Heart left ventricle (tissue), 16 donors: Measurements from ENCODE around the gene DNHD1. TPM values are rescaled to one million over a fixed set of nuclear protein-coding genes. Genes with fewer than 3 reads are reported as not detected.

Experiments used
- ATAC-seq, 4 donors: fragments of 200-7000 bp; cut with Tn5 transposase; one replicate each; pipeline ENCODE4 v1.9.1; 2020 to 2022; ENCODE audit warnings: moderate library complexity in 4 of 4, mild to moderate bottlenecking in 3 of 4, moderate number of reproducible peaks in 1 of 4
- DNase-seq, 5 donors: peaks; one replicate each; pipeline ENCODE4 v3.0.0-alpha.2; 2020
- H3K27ac ChIP-seq, 12 donors: fragments of 200-600 bp; sonication (generic) in 4 of 12; one replicate each; pipeline versions ENCODE4 v1.5.0 to v1.8.0; 2016 to 2022; ENCODE audit warnings: mild to moderate bottlenecking in 2 of 12
- H3K27me3 ChIP-seq, 9 donors: fragments of 200-600 bp; sonication (generic) in 2 of 9; one replicate each; pipeline versions ENCODE4 v1.5.1 to v1.8.0; 2016 to 2022; ENCODE audit warnings: mild to moderate bottlenecking in 3 of 9
- H3K36me3 ChIP-seq, 9 donors: fragments of 200-600 bp; sonication (generic) in 2 of 9; one replicate each; pipeline versions ENCODE4 v1.5.0 to v1.8.0; 2018 to 2022; ENCODE audit warnings: mild to moderate bottlenecking in 2 of 9
- H3K4me1 ChIP-seq, 12 donors: fragments of 200-600 bp; sonication (generic) in 4 of 12; one replicate each; pipeline versions ENCODE4 v1.5.0 to v1.8.0; 2016 to 2022; ENCODE audit warnings: mild to moderate bottlenecking in 3 of 12
- H3K4me3 ChIP-seq, 12 donors: fragments of 200-600 bp; sonication (generic) in 4 of 12; one replicate each; pipeline versions ENCODE4 v1.5.0 to v1.8.0; 2017 to 2022; ENCODE audit warnings: mild to moderate bottlenecking in 9 of 12, moderate library complexity in 4 of 12
- H3K9me3 ChIP-seq, 12 donors: fragments of 200-600 bp; sonication (generic) in 4 of 12; one replicate each; pipeline versions ENCODE4 v1.5.0 to v1.8.0; 2016 to 2022; ENCODE audit warnings: mild to moderate bottlenecking in 1 of 12
- POLR2A ChIP-seq, 2 donors: fragments of 450-650 bp; IDR thresholded peaks; one replicate each; pipeline ENCODE4 v1.6.1; 2017; ENCODE audit warnings: antibody characterized with exemption in 2 of 2, mild to moderate bottlenecking in 2 of 2, moderate library complexity in 2 of 2
- WGBS, 4 donors: extraction: QIAGEN DNeasy Blood & Tissue Kit in 2 of 4; methylation state at CpG; one replicate each; pipeline versions ENCODE4 v1.1.5 to v1.1.7; 2013 to 2018; 5-methylcytosine and 5-hydroxymethylcytosine counted together
- intact Hi-C, 10 donors: fragments of 100-400 bp; cut with DNase I; formaldehyde crosslinking; loops; one replicate each; pipeline versions ENCODE4 v1.11.1 to v1.14.2; 2022
- polyA plus RNA-seq, 2 donors: library from polyadenylated mRNA; stranded (reverse); fragments of 200-250 nt; gene quantifications; one replicate each; pipeline ENCODE4 v1.2.3, GENCODE V29; 2013
- total RNA-seq, 9 donors: library from RNA; depleted of rRNA in 2 of 9; stranded (reverse); fragments of >200 nt in 2 of 9; fragmentation: NEBNext Ultra II Directional in 3 of 9; extraction: Animal tissue kit (Norgen Biotek cat#: 25700) in 3 of 9; gene quantifications; one replicate each; pipeline versions ENCODE4 v1.1.0 to v1.2.4, GENCODE V29; 2016 to 2023
- TF ChIP-seq, protein P1 (sequence below), 12 donors: fragments of 200-600 bp; sonication (generic) in 4 of 12; IDR thresholded peaks; one replicate each; pipeline versions ENCODE4 v1.5.0 to v1.8.0; 2018 to 2022; ENCODE audit warnings: antibody characterized with exemption in 12 of 12, mild to moderate bottlenecking in 5 of 12
- donor health status: ischemic (EF 13 %, LVEDD 7.1; RV severe dilation, severe dysfunction).
- donor health status: healthy with polysubstance abuse.
- donor health status: DM: no; HTN: yes; CAD: no.
- donor health status: DM: no; HTN: no; CAD: no.
- donor health status: ischemic (EF 25% LVEDD 6.9; RV normal size, moderate dysfunction).
- donor health status: ischemic (EF 25% LVEDD 5.7; RV mildly dilated, moderate dysfunction).
- donor health status: healthy.
- donor health status: DM: yes; HTN: yes; CAD: no.
- donor health status: ischemic (EF 35%, LVEDD 5.7; RV mildly dilated, moderate dysfunction).
- donor health status: nonischemic (EF 11% LVEDD 7.7; RV severe dilation, severe dysfunction).
- donor health status: DM: yes; HTN: yes; CAD: no.
- donor health status: PGD.
- donor health status: ischemic (EF 29% LVEDD 5.4; RV normal size, mild dysfunction).
- donor health status: nonischemic (EF 23%, LVEDD 6.1; RV moderate dilation, normal function).

Gene DNHD1
- total and polyA plus RNA-seq, 11 donors: 2.2 to 9.4 (median 5.4) TPM

DNA sequence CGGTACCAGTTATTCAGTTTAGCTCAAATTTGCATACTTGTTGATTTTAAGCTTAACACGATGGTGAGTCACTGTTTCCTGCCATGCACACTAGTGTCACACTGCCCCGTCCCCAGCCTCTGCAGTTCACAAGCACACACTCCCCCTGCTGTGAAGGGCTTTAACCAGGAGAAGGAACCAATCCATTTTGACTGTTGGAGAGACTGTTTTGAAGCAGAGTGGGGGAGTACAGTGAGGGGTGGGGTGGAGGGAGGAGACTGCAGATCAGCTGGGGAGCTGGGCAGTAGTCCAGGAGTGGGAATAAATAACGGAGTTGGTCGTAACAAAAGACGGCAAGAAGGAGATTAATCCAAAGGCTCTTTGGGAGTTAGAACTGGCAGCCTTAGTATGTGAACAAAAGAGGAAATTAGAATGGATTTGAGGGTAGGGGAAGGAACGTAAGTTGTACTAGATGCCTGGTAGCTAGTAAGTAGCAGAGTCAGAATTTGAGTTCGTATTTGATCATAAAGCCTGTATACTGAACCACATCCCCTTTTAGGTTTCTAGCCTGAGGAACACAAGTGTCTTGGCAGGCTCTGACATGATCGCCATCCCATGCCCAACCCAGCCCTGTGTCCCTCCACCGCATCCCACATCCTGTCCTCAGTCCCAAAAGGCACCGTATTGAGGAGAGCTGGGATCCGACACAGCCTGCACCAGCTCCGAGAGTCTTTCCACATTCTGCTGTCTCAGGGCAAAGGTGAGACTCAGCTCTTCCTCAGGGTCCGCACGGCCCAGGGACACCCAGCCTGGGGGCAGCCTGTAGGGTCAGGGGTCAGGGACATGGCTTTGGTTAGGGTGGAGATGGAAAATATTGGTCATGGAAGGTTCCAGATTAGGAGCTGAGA, 121.3 kb downstream of the DNHD1 start:
- Histone ChIP-seq H3K27ac (peak overlapping the region in 11 of 12 donors; percentile 62 to 94 (median 82)), H3K27me3 (no peaks in the 10 kb centered on the region), H3K36me3 (peaks cover 0 to 37% (median 30%) of the 10 kb centered on the region in 9 donors), H3K4me3 (peak overlapping the region; percentile 37 to 86 (median 68)), H3K4me1 (peaks cover 0 to 53% (median 20%) of the 10 kb centered on the region in 12 donors), H3K9me3 (no peaks in the 10 kb centered on the region)
- intact Hi-C loops: loop anchor here in 2 of 10 donors (2.0 to 5.0 kb wide), 2 partner anchors 20 to 64 kb away; partner anchors contain the start of gene MRPL17 (in 1 of the 2)
- ATAC-seq: peak in 3 of 4 donors; percentile 1 to 32 (median 6)
- peak in 2 of 5 donors; percentile 51 to 70 for DNase-seq
- TF ChIP-seq, protein P1, sequence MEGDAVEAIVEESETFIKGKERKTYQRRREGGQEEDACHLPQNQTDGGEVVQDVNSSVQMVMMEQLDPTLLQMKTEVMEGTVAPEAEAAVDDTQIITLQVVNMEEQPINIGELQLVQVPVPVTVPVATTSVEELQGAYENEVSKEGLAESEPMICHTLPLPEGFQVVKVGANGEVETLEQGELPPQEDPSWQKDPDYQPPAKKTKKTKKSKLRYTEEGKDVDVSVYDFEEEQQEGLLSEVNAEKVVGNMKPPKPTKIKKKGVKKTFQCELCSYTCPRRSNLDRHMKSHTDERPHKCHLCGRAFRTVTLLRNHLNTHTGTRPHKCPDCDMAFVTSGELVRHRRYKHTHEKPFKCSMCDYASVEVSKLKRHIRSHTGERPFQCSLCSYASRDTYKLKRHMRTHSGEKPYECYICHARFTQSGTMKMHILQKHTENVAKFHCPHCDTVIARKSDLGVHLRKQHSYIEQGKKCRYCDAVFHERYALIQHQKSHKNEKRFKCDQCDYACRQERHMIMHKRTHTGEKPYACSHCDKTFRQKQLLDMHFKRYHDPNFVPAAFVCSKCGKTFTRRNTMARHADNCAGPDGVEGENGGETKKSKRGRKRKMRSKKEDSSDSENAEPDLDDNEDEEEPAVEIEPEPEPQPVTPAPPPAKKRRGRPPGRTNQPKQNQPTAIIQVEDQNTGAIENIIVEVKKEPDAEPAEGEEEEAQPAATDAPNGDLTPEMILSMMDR (IDR thresholded peaks at IDR 0.05): no peak
- TF ChIP-seq POLR2A (IDR thresholded peaks at IDR 0.05): no peak
- 9 to 14% (median 11%) methylated on average over 15 of the region's 15 CpGs for WGBS, 4 donors

DNA sequence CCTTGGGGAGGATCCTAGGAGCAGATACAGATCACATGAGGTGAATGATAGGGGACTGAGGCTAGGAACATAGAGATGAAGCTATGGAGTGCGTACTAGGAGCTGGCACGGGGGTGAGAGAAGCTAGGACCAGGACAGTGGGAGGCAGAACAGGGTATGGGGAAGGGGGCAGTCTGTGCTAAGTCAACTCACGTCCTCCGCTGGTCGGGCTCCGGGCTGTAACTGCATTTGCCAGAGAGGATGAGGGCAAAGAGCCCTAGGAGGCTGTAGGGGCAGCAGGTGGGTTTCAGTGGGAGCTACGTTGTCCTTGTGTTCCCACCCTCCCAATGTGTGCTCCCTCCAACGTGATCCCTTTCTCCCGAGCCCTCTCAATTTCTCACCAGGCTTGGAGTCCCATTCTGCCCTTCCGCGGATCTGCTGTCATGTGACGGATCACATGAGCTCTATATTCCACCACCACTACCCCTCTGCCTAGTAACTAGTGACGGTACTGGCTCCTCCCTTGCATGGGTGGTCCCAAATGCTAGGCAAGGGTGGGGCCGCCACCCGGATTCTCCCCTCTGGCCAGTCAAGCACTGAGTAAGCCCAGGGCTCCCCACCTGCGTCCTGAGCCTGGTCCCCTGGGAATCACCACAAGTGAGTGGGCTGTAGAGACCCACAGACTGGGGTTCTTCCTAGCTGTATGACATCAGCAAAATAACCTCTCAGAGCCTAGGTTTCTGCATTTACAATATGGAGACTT, 122.1 kb downstream of the DNHD1 start, which contains the start of gene TPP1:
Gene TPP1, minus strand, starts transcription at position 419 of the 742 bp plus-strand sequence. Its CDS starts 22 bp downstream, at position 397.
- H3K27ac ChIP-seq: peak within 1 kb of the TSS in 11 of 12 donors; percentile 62 to 94 (median 82)
- H3K27me3 ChIP-seq: no peaks in the 10 kb centered on the region
- peak; percentile 94 to 98 (median 97) for ATAC-seq
- H3K4me1 ChIP-seq: peaks cover 0 to 45% (median 20%) of the 10 kb centered on the region in 12 donors
- H3K36me3 ChIP-seq: peaks cover 0 to 34% (median 29%) of the 10 kb centered on the region in 9 donors
- H3K9me3 ChIP-seq: no peaks in the 10 kb centered on the region
- intact Hi-C loops: loop anchor here in 2 of 10 donors (2.0 to 5.0 kb wide), 2 partner anchors 20 to 63 kb away; partner anchors contain the start of gene MRPL17 (in 1 of the 2)
- peak; percentile 92 to 95 (median 94) for DNase-seq
- H3K4me3 ChIP-seq: peak within 1 kb of the TSS; percentile 37 to 86 (median 68)
- WGBS, 4 donors: 0 to 1% (median 0%) methylated on average over 16 of the region's 16 CpGs
- TF ChIP-seq, protein P1 (IDR thresholded peaks at IDR 0.05): no peak
- peak in 1 of 2 donors; percentile 74 for TF ChIP-seq POLR2A (IDR thresholded peaks at IDR 0.05)

DNA sequence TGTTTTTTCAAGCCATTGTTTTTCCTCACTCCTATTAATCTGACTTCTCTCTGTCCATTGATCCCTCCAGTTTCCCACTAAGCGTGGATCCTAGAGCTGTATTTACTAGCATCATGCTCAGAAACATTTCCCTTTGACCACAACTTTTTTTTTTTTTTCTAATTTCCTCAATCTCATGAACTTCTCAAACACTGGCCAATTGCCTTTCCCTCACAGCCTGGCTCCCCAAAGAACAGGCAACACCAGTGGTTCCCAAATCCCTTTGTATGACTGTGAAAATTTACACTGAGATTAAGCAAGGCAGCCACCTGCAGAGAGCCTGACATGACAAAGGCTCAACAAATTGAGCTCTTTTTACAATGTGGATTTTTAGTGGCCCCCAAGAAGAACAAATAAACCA, 123.6 kb downstream of the DNHD1 start:
- no peak for ATAC-seq
- H3K4me3 ChIP-seq: no peak overlapping the region
- no peaks in the 10 kb centered on the region for H3K9me3 ChIP-seq
- TF ChIP-seq, protein P1 (IDR thresholded peaks at IDR 0.05): no peak
- TF ChIP-seq POLR2A (IDR thresholded peaks at IDR 0.05): no peak
- DNase-seq: no peak
- H3K27me3 ChIP-seq: no peaks in the 10 kb centered on the region
- H3K27ac ChIP-seq: peak overlapping the region in 1 of 12 donors; percentile 94
- 47 to 95% (median 92%) methylated on average over 1 of the region's 1 CpG for WGBS, 4 donors
- peaks cover 0 to 33% (median 25%) of the 10 kb centered on the region in 9 donors for H3K36me3 ChIP-seq
- H3K4me1 ChIP-seq: peaks cover 0 to 43% (median 20%) of the 10 kb centered on the region in 12 donors
- intact Hi-C loops: no loop called here

Other genes starting within 250 kb of the DNHD1 start
- gene CCKBR, start 237.4 kb upstream of the DNHD1 start, total RNA-seq: under 1 TPM in 1 of 9 donors, not detected in 8; 0.14 TPM
- gene CCKBR, start 237.4 kb upstream of the DNHD1 start, polyA plus RNA-seq: not detected
- 100 to 1,000 TPM in 4 of 9 donors, 10 to 100 TPM in 5; 40.4 to 155 (median 86.7) TPM for gene CAVIN3, start 176.8 kb upstream of the DNHD1 start, total RNA-seq
- gene CAVIN3, start 176.8 kb upstream of the DNHD1 start, polyA plus RNA-seq: 100 to 1,000 TPM in 1 of 2 donors, 10 to 100 TPM in 1; 92.8 to 126 TPM
- gene SMPD1, start 106.8 kb upstream of the DNHD1 start, total RNA-seq: 10 to 100 TPM; 53.8 to 92.3 (median 67.8) TPM
- gene SMPD1, start 106.8 kb upstream of the DNHD1 start, polyA plus RNA-seq: 10 to 100 TPM; 56.2 to 64.9 TPM
- gene APBB1, start 78.2 kb upstream of the DNHD1 start, total RNA-seq: 100 to 1,000 TPM in 2 of 9 donors, 10 to 100 TPM in 7; 50.3 to 101 (median 83.5) TPM
- gene APBB1, start 78.2 kb upstream of the DNHD1 start, polyA plus RNA-seq: 100 to 1,000 TPM in 1 of 2 donors, 10 to 100 TPM in 1; 69.5 to 103 TPM
- gene HPX, start 56.3 kb upstream of the DNHD1 start, total RNA-seq: 1 to 10 TPM in 1 of 9 donors, under 1 TPM in 3, not detected in 5; 0.17 to 1.5 (median 0.35) TPM
- gene HPX, start 56.3 kb upstream of the DNHD1 start, polyA plus RNA-seq: under 1 TPM; 0.33 to 0.46 TPM
- 10 to 100 TPM in 6 of 9 donors, 1 to 10 TPM in 3; 7.7 to 18.8 (median 10.4) TPM for gene TRIM3, start 23.3 kb upstream of the DNHD1 start, total RNA-seq
- gene TRIM3, start 23.3 kb upstream of the DNHD1 start, polyA plus RNA-seq: 10 to 100 TPM in 1 of 2 donors, 1 to 10 TPM in 1; 9.8 to 14.7 TPM
- gene ARFIP2, start 15.9 kb upstream of the DNHD1 start, total RNA-seq: 10 to 100 TPM; 10.7 to 24.9 (median 18.9) TPM
- 10 to 100 TPM; 14.0 to 36.7 TPM for gene ARFIP2, start 15.9 kb upstream of the DNHD1 start, polyA plus RNA-seq
- gene TIMM10B, start 15.8 kb upstream of the DNHD1 start, total RNA-seq: 10 to 100 TPM; 13.2 to 26.9 (median 16.1) TPM
- 10 to 100 TPM in 1 of 2 donors, 1 to 10 TPM in 1; 9.5 to 24.1 TPM for gene TIMM10B, start 15.8 kb upstream of the DNHD1 start, polyA plus RNA-seq
- 10 to 100 TPM; 11.2 to 23.5 (median 18.0) TPM for gene RRP8, start 106.3 kb downstream of the DNHD1 start, total RNA-seq
- 10 to 100 TPM; 16.6 to 17.4 TPM for gene RRP8, start 106.3 kb downstream of the DNHD1 start, polyA plus RNA-seq
- gene ILK, start 106.5 kb downstream of the DNHD1 start, total RNA-seq: 100 to 1,000 TPM; 177 to 259 (median 222) TPM
- 100 to 1,000 TPM; 220 to 288 TPM for gene ILK, start 106.5 kb downstream of the DNHD1 start, polyA plus RNA-seq
- 100 to 1,000 TPM in 4 of 9 donors, 10 to 100 TPM in 5; 42.3 to 153 (median 99.0) TPM for gene TAF10, start 114.9 kb downstream of the DNHD1 start, total RNA-seq
- gene TAF10, start 114.9 kb downstream of the DNHD1 start, polyA plus RNA-seq: 100 to 1,000 TPM in 1 of 2 donors, 10 to 100 TPM in 1; 50.8 to 155 TPM
- gene TPP1, start 122.1 kb downstream of the DNHD1 start, total RNA-seq: 100 to 1,000 TPM in 2 of 9 donors, 10 to 100 TPM in 7; 48.7 to 169 (median 81.2) TPM
- 10 to 100 TPM; 38.5 to 39.5 TPM for gene TPP1, start 122.1 kb downstream of the DNHD1 start, polyA plus RNA-seq
- gene DCHS1, start 158.5 kb downstream of the DNHD1 start, total RNA-seq: 10 to 100 TPM in 6 of 9 donors, 1 to 10 TPM in 3; 5.5 to 19.6 (median 11.4) TPM
- 1 to 10 TPM; 3.6 to 6.6 TPM for gene DCHS1, start 158.5 kb downstream of the DNHD1 start, polyA plus RNA-seq
- gene MRPL17, start 186.1 kb downstream of the DNHD1 start, total RNA-seq: 10 to 100 TPM; 31.0 to 58.0 (median 47.7) TPM
- 10 to 100 TPM; 56.8 to 70.9 TPM for gene MRPL17, start 186.1 kb downstream of the DNHD1 start, polyA plus RNA-seq